A549 (cell line): ENCODE results near the gene TRIM3.

Experiments
- FOSL2 ChIP-seq, 2 experiments: fragments of 450-650 bp in 1 of 2; fragments of >200 bp in 1 of 2; sonication (Bioruptor Twin) in 1 of 2; formaldehyde crosslinking; IDR thresholded peaks; 2 replicates each; pipeline versions ENCODE4 v1.5.0 to v1.6.1; 2016 to 2020; ENCODE audit warnings: mild to moderate bottlenecking in 1 of 2, moderate library complexity in 1 of 2
- HDAC2 ChIP-seq: fragments of 200-600 bp; sonication (generic); IDR thresholded peaks from 2 replicates; pipeline ENCODE4 v1.6.1; 2016
- MYC ChIP-seq: IDR thresholded peaks from 2 replicates; pipeline ENCODE4 v1.6.1; 2012; ENCODE audit warnings: mild to moderate bottlenecking, inconsistent platforms, low read length, improper control_type of control experiment, borderline replicate concordance
- NPAS2 ChIP-seq: fragments of 250-450 bp; sonication (Bioruptor Pico); IDR thresholded peaks from 2 replicates; pipeline ENCODE4 v1.8.0; 2022; ENCODE audit warnings: mild to moderate bottlenecking, moderate library complexity, borderline replicate concordance
- ZNF302 ChIP-seq: fragments of 250-450 bp; sonication (Bioruptor Pico); IDR thresholded peaks from 2 replicates; pipeline ENCODE4 v1.9.0; 2021; ENCODE audit warnings: inconsistent platforms, mild to moderate bottlenecking, moderate library complexity
- TF ChIP-seq, protein P1 (sequence below): fragments of >200 bp; sonication (Bioruptor Twin); formaldehyde crosslinking; IDR thresholded peaks from 3 replicates; pipeline ENCODE4 v1.5.1; 2016
- TF ChIP-seq, protein P2 (sequence below): IDR thresholded peaks from 2 replicates; pipeline ENCODE4 v1.6.1; 2012
- TF ChIP-seq, protein P3 (sequence below): IDR thresholded peaks from 2 replicates; pipeline ENCODE4 v1.6.1; 2012; ENCODE audit warnings: low read depth, borderline replicate concordance

DNA sequence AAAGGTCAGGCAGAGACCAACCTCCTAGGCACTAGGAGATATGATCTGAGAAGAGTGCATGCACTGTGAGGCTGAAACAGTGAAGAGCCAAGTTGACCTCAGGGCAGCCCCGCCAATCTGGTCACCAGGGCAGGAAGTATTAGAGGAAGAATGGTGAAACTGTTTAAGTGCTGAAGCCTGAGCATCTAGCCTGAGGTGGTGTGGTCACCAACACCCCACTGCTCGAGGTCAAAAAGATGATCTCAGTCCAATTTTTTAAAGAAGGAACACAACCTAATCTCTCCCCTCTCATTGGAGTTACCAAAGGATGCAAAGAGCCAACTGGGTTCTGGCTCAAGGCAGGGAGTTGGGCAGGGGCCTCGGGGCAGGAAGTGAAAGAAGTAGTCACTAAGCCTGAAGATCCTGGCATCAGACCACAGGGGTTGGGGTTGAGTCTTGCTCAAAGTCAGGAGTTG is 58.8 kb downstream of the TRIM3 start:
- TF ChIP-seq, protein P1, sequence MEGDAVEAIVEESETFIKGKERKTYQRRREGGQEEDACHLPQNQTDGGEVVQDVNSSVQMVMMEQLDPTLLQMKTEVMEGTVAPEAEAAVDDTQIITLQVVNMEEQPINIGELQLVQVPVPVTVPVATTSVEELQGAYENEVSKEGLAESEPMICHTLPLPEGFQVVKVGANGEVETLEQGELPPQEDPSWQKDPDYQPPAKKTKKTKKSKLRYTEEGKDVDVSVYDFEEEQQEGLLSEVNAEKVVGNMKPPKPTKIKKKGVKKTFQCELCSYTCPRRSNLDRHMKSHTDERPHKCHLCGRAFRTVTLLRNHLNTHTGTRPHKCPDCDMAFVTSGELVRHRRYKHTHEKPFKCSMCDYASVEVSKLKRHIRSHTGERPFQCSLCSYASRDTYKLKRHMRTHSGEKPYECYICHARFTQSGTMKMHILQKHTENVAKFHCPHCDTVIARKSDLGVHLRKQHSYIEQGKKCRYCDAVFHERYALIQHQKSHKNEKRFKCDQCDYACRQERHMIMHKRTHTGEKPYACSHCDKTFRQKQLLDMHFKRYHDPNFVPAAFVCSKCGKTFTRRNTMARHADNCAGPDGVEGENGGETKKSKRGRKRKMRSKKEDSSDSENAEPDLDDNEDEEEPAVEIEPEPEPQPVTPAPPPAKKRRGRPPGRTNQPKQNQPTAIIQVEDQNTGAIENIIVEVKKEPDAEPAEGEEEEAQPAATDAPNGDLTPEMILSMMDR = no peak
- TF ChIP-seq, protein P2, sequence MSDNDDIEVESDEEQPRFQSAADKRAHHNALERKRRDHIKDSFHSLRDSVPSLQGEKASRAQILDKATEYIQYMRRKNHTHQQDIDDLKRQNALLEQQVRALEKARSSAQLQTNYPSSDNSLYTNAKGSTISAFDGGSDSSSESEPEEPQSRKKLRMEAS = no peak
- TF ChIP-seq ZNF302 (CRISPR knock-in tag) (no peak), MYC (no peak), HDAC2 (no peak), FOSL2 (IDR thresholded peaks at IDR 0.05) (no peak), FOSL2 (CRISPR knock-in tag; IDR thresholded peaks at IDR 0.05) (no peak), NPAS2 (CRISPR knock-in tag) (no peak)
- TF ChIP-seq, protein P3, sequence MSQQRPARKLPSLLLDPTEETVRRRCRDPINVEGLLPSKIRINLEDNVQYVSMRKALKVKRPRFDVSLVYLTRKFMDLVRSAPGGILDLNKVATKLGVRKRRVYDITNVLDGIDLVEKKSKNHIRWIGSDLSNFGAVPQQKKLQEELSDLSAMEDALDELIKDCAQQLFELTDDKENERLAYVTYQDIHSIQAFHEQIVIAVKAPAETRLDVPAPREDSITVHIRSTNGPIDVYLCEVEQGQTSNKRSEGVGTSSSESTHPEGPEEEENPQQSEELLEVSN = no peak
